Breast epithelium (tissue), 3 donors: ENCODE measurements around the gene ARL3.

ENCODE experiments used
- CTCF ChIP-seq, 3 donors: fragments of 450-650 bp; IDR thresholded peaks; one replicate each; pipeline ENCODE4 v1.5.1; 2016 to 2017; ENCODE audit warnings: antibody characterized with exemption in 3 of 3, mild to moderate bottlenecking in 3 of 3, moderate library complexity in 3 of 3
- POLR2A ChIP-seq: fragments of 450-650 bp; IDR thresholded peaks from one replicate; pipeline ENCODE4 v1.6.1; 2016; ENCODE audit warnings: antibody characterized with exemption, mild to moderate bottlenecking, moderate library complexity
- POLR2AphosphoS5 ChIP-seq, 3 donors: sonication (generic); formaldehyde crosslinking; IDR thresholded peaks; one replicate each; pipeline ENCODE4 v1.6.1; 2017; ENCODE audit warnings: antibody characterized with exemption in 3 of 3

GRCh38 chr10:102632394-102633111 is 81.6 kb downstream of the ARL3 start:
- TF ChIP-seq CTCF (IDR thresholded peaks at IDR 0.05): no peak
- no peak for TF ChIP-seq POLR2A
- TF ChIP-seq POLR2AphosphoS5 (IDR thresholded peaks at IDR 0.05): no peak
